ENCODE data around the gene ALPP.

GRCh38 chr2:232348936-232349335 is 29.6 kb upstream of the ALPP start:
- TF ChIP-seq EZH2 (IDR thresholded peaks at IDR 0.05; ENCODE audit: insufficient read depth, poor library complexity, severe bottlenecking) (no peak), EZH2phosphoT487 (IDR thresholded peaks at IDR 0.05; ENCODE audit: insufficient read depth, low read depth) (no peak)

All from GM23248 (cell line).